Body of pancreas (tissue), 4 donors: ENCODE data around the gene TAP2. TPM values are rescaled to one million over a fixed set of nuclear protein-coding genes. Genes with fewer than 3 reads are reported as not detected.

ENCODE experiments used
- ATAC-seq: fragments of 150-250 bp; one replicate; pipeline ENCODE4 v1.9.1; 2016
- DNase-seq, 4 donors: peaks; one replicate each; pipeline ENCODE4 v3.0.0-alpha.2; 2019
- H3K27ac ChIP-seq, 4 donors: fragments of 200-600 bp; sonication (generic); 1 replicate in 3 of 4; 2 replicates in 1 of 4; pipeline versions ENCODE4 v1.5.1 to v1.6.1; 2016 to 2019; ENCODE audit warnings: mild to moderate bottlenecking in 1 of 4, mixed read lengths in 1 of 4, moderate library complexity in 1 of 4
- H3K27me3 ChIP-seq, 2 donors: fragments of 200-600 bp; sonication (generic); one replicate each; pipeline ENCODE4 v1.6.0; 2016; ENCODE audit warnings: mild to moderate bottlenecking in 1 of 2
- H3K36me3 ChIP-seq, 2 donors: fragments of 200-600 bp; sonication (generic); replicated peaks in 1 of 2; 2 replicates each; pipeline ENCODE4 v1.5.1; 2016; ENCODE audit warnings: low read depth in 2 of 2; ENCODE audit not compliant: insufficient read depth in 1 of 2
- H3K4me1 ChIP-seq: fragments of 200-600 bp; sonication (generic); one replicate; pipeline ENCODE4 v1.6.0; 2016
- H3K4me3 ChIP-seq, 2 donors: fragments of 200-600 bp; sonication (generic); 1 replicate in 1 of 2; 2 replicates in 1 of 2; pipeline ENCODE4 v1.5.1; 2016 to 2019
- H3K9me3 ChIP-seq, 3 donors: fragments of 200-600 bp; sonication (generic); 1 replicate in 2 of 3; 2 replicates in 1 of 3; pipeline ENCODE4 v1.5.1; 2016
- POLR2A ChIP-seq, 3 donors: fragments of 450-650 bp; IDR thresholded peaks; one replicate each; pipeline ENCODE4 v1.6.1; 2016; ENCODE audit warnings: antibody characterized with exemption in 3 of 3, mild to moderate bottlenecking in 2 of 3
- WGBS, 2 donors: methylation state at CpG; one replicate each; pipeline ENCODE4 v1.1.5; 2017; 5-methylcytosine and 5-hydroxymethylcytosine counted together
- intact Hi-C: fragments of 100-400 bp; cut with DNase I; formaldehyde crosslinking; loops from one replicate; pipeline ENCODE4 v1.15.1; 2023
- total RNA-seq, 2 donors: library from RNA; depleted of rRNA; stranded (reverse); fragments of >200 nt; gene quantifications; one replicate each; pipeline ENCODE4 v1.1.0, GENCODE V29; 2016
- TF ChIP-seq, protein P1 (sequence below), 7 experiments: fragments of 450-650 bp in 4 of 7; fragments of 200-600 bp in 3 of 7; sonication (generic) in 3 of 7; IDR thresholded peaks; one replicate each; pipeline ENCODE4 v1.5.1; 2016 to 2019; ENCODE audit warnings: antibody characterized with exemption in 7 of 7

Gene TAP2
- total RNA-seq, 2 donors from 2014 or later, result 5.2 to 13.8 TPM

DNA sequence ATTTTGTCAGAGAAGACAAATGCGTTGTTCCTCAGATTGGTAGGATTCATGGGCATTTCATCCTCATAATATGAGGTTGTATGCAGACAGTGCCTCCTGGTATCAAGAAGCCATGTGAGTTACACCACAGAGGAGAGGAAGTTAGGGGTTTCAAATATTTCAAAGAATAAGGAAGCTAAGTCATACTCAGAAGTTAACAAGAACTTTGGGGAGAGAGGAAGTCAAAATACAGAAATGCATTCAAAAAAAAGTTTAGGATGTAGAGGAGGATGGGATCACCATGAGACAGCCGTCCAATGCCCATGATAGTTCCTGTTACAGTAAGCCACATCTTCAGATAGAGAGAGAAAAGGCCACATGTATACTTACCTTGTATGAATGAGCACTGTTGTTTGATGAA, 44.0 kb downstream of the TAP2 start:
- WGBS, 2 donors, result 47 to 52% methylated on average over 2 of the region's 2 CpGs
- H3K27me3 ChIP-seq, result no peaks in the 10 kb centered on the region
- intact Hi-C loops, result loop anchor here (5.0 kb wide), 1 partner anchor 382 kb away; no protein-coding TSS in a partner anchor
- H3K36me3 ChIP-seq, result no peaks in the 10 kb centered on the region
- ATAC-seq (no peak), DNase-seq (peak in 1 of 4 donors; percentile 31)
- no peaks in the 10 kb centered on the region for H3K9me3 ChIP-seq
- peaks cover 7% of the 10 kb centered on the region for H3K4me1 ChIP-seq
- no peak for TF ChIP-seq POLR2A (IDR thresholded peaks at IDR 0.05)
- TF ChIP-seq, protein P1, sequence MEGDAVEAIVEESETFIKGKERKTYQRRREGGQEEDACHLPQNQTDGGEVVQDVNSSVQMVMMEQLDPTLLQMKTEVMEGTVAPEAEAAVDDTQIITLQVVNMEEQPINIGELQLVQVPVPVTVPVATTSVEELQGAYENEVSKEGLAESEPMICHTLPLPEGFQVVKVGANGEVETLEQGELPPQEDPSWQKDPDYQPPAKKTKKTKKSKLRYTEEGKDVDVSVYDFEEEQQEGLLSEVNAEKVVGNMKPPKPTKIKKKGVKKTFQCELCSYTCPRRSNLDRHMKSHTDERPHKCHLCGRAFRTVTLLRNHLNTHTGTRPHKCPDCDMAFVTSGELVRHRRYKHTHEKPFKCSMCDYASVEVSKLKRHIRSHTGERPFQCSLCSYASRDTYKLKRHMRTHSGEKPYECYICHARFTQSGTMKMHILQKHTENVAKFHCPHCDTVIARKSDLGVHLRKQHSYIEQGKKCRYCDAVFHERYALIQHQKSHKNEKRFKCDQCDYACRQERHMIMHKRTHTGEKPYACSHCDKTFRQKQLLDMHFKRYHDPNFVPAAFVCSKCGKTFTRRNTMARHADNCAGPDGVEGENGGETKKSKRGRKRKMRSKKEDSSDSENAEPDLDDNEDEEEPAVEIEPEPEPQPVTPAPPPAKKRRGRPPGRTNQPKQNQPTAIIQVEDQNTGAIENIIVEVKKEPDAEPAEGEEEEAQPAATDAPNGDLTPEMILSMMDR (IDR thresholded peaks at IDR 0.05), result no peak
- no peak overlapping the region for H3K27ac ChIP-seq
- H3K4me3 ChIP-seq, result no peak overlapping the region

GRCh38 chr6:32792901-32793435, 45.6 kb downstream of the TAP2 start:
- no peak for TF ChIP-seq POLR2A (IDR thresholded peaks at IDR 0.05)
- TF ChIP-seq, protein P1 (IDR thresholded peaks at IDR 0.05), result no peak
- no peak for ATAC-seq
- Histone ChIP-seq H3K36me3 (no peaks in the 10 kb centered on the region), H3K4me1 (peaks cover 7% of the 10 kb centered on the region), H3K9me3 (no peaks in the 10 kb centered on the region), H3K27ac (no peak overlapping the region), H3K4me3 (no peak overlapping the region), H3K27me3 (no peaks in the 10 kb centered on the region)
- 49 to 56% methylated on average over 3 of the region's 3 CpGs for WGBS, 2 donors
- no peak for DNase-seq
- intact Hi-C loops, result loop anchor here (5.0 kb wide), 1 partner anchor 381 kb away; no protein-coding TSS in a partner anchor

DNA sequence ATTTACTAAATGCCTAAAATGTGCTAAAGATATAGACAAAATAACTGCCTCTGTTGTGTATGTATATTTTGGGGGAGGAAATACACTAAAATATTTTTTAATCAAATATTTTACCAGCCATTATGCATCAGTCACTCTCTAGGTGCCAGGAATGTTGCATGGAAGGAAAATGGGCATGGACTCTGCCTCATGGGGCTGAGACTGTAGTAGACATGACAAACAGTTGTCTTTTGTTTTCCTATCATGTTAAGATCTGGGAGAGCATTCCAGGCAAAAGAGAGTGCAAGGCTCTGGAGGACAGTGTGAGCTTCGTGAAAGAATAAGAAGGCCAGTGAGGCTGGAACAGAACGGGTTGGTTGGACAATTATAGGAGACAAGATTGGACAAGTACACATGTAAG, 48.2 kb downstream of the TAP2 start:
- H3K27ac ChIP-seq, result no peak overlapping the region
- intact Hi-C loops, result loop anchor here (5.0 kb wide), 1 partner anchor 378 kb away; no protein-coding TSS in a partner anchor
- ATAC-seq (no peak), DNase-seq (no peak)
- 41 to 60% methylated on average over 2 of the region's 2 CpGs for WGBS, 2 donors
- no peaks in the 10 kb centered on the region for H3K4me1 ChIP-seq
- H3K9me3 ChIP-seq, result no peaks in the 10 kb centered on the region
- no peaks in the 10 kb centered on the region for H3K27me3 ChIP-seq
- H3K36me3 ChIP-seq, result no peaks in the 10 kb centered on the region
- H3K4me3 ChIP-seq, result no peak overlapping the region
- no peak for TF ChIP-seq POLR2A (IDR thresholded peaks at IDR 0.05)
- TF ChIP-seq, protein P1 (IDR thresholded peaks at IDR 0.05), result no peak

Other genes with a start within 250 kb of the TAP2 start
- 10 to 100 TPM; 20.5 to 30.3 TPM for gene HLA-DRB1, start 248.9 kb downstream of the TAP2 start, total RNA-seq
- 10 to 100 TPM in 1 of 2 donors, under 1 TPM in 1; 0.99 to 10.4 TPM for gene HLA-DQA1, start 201.3 kb downstream of the TAP2 start, total RNA-seq
- gene HLA-DQB1, start 172.1 kb downstream of the TAP2 start, total RNA-seq, result 1 to 10 TPM in 1 of 2 donors, under 1 TPM in 1; 0.78 to 1.6 TPM
- not detected for gene HLA-DQA2, start 97.3 kb downstream of the TAP2 start, total RNA-seq
- gene HLA-DQB2, start 75.2 kb downstream of the TAP2 start, total RNA-seq, result not detected
- gene HLA-DOB, start 21.7 kb downstream of the TAP2 start, total RNA-seq, result not detected
- 10 to 100 TPM in 1 of 2 donors, 1 to 10 TPM in 1; 9.9 to 24.1 TPM for gene PSMB8, start 5.3 kb upstream of the TAP2 start, total RNA-seq
- gene TAP1, start 15.0 kb upstream of the TAP2 start, total RNA-seq, result 10 to 100 TPM in 1 of 2 donors, 1 to 10 TPM in 1; 7.9 to 12.2 TPM
- gene PSMB9, start 15.5 kb upstream of the TAP2 start, total RNA-seq, result 10 to 100 TPM in 1 of 2 donors, 1 to 10 TPM in 1; 4.6 to 14.5 TPM
- 10 to 100 TPM in 1 of 2 donors, 1 to 10 TPM in 1; 3.0 to 14.3 TPM for gene HLA-DMB, start 102.3 kb upstream of the TAP2 start, total RNA-seq
- gene HLA-DMA, start 114.4 kb upstream of the TAP2 start, total RNA-seq, result 10 to 100 TPM; 15.8 to 26.7 TPM
- 100 to 1,000 TPM in 1 of 2 donors, 10 to 100 TPM in 1; 99.1 to 171 TPM for gene BRD2, start 129.9 kb upstream of the TAP2 start, total RNA-seq
- gene HLA-DOA, start 170.9 kb upstream of the TAP2 start, total RNA-seq, result 10 to 100 TPM in 1 of 2 donors, 1 to 10 TPM in 1; 2.0 to 83.3 TPM
- 10 to 100 TPM; 10.5 to 81.7 TPM for gene HLA-DPA1, start 234.9 kb upstream of the TAP2 start, total RNA-seq
- gene HLA-DPB1, start 237.3 kb upstream of the TAP2 start, total RNA-seq, result 10 to 100 TPM; 41.2 to 52.4 TPM